HG03432 (cell line): Measurements from ENCODE around the gene CACNB2.
"Not testable (repeated sequence)": the region's sequence is repeated elsewhere in the genome, so short reads cannot be mapped to it uniquely, and the experiment has no call there.

ENCODE experiments used
- ATAC-seq: cut with Tn5 transposase; IDR thresholded peaks from one replicate; pipeline ENCODE4 v1.9.1; 2021; ENCODE audit warnings: mild to moderate bottlenecking, moderate library complexity; ENCODE audit not compliant: unreplicated experiment

Gene CACNB2

GRCh38 chr10:18144928-18145327 is 4.7 kb downstream of the CACNB2 start:
- ATAC-seq = no peak

GRCh38 chr10:18145652-18146051 is 5.4 kb downstream of the CACNB2 start:
- no peak for ATAC-seq

GRCh38 chr10:18149196-18149800 is 9.1 kb downstream of the CACNB2 start:
- ATAC-seq = no peak

GRCh38 chr10:18151356-18151890 is 11.2 kb downstream of the CACNB2 start:
- no peak for ATAC-seq

- not testable (repeated sequence) for ATAC-seq
These were observed 13.2 kb downstream of the CACNB2 start for GRCh38 chr10:18153381-18153780.

GRCh38 chr10:18155321-18155720 is 15.1 kb downstream of the CACNB2 start:
- no peak for ATAC-seq

GRCh38 chr10:18156797-18157196 is 16.6 kb downstream of the CACNB2 start:
- ATAC-seq = not testable (repeated sequence)

- ATAC-seq = no peak
These were observed 17.7 kb downstream of the CACNB2 start for GRCh38 chr10:18157881-18158280.

- no peak for ATAC-seq
These were observed 18.6 kb downstream of the CACNB2 start for GRCh38 chr10:18158773-18159265.

GRCh38 chr10:18159557-18159956 is 19.3 kb downstream of the CACNB2 start:
- ATAC-seq = no peak

GRCh38 chr10:18162021-18162627 is 21.9 kb downstream of the CACNB2 start:
- ATAC-seq = no peak

GRCh38 chr10:18164093-18164492 is 23.9 kb downstream of the CACNB2 start:
- no peak for ATAC-seq

GRCh38 chr10:18164748-18165361 is 24.6 kb downstream of the CACNB2 start:
- no peak for ATAC-seq

GRCh38 chr10:18178854-18179483 is 38.7 kb downstream of the CACNB2 start:
- no peak for ATAC-seq

GRCh38 chr10:18179891-18180290 is 39.7 kb downstream of the CACNB2 start:
- ATAC-seq = no peak

- not testable (repeated sequence) for ATAC-seq
These were observed 41.2 kb downstream of the CACNB2 start for GRCh38 chr10:18181382-18181781.

- no peak for ATAC-seq
These were observed 45.4 kb downstream of the CACNB2 start for GRCh38 chr10:18185621-18186020.

- no peak for ATAC-seq
These were observed 50.6 kb downstream of the CACNB2 start for GRCh38 chr10:18190840-18191239.

- no peak for ATAC-seq
These were observed 54.4 kb downstream of the CACNB2 start for GRCh38 chr10:18194634-18195033.

GRCh38 chr10:18195060-18195799 is 55.0 kb downstream of the CACNB2 start:
- no peak for ATAC-seq
